HCT116 (cell line): ENCODE data around the gene PHLPP2. TPM values are rescaled to one million over a fixed set of nuclear protein-coding genes. Genes with fewer than 3 reads are reported as not detected.
A peak's percentile ranks its signal among the peaks of the same experiment; 100 is the strongest.

Experiments
- ATAC-seq: fragments of 200-7000 bp; cut with Tn5 transposase; 2 replicates; pipeline ENCODE4 v1.9.1; 2020; ENCODE audit warnings: mild to moderate bottlenecking, moderate library complexity
- BruUV-seq: library from RNA; stranded (reverse); fragments of 400-500 nt; replicated peaks from 2 replicates; lab custom pipeline; 2021; lab: Mats Ljungman, UMichigan
- CTCF ChIA-PET: fragments of 300-600 bp; sonication (Branson Sonifier 250); formaldehyde crosslinking; loops from one replicate; lab custom pipeline; 2021; ENCODE audit warnings: antibody characterized with exemption; lab: Charles Lee
- POLR2A ChIA-PET: fragments of 300-600, 350-600 bp; sonication (Branson Sonifier 250); formaldehyde crosslinking; loops from one replicate; lab custom pipeline; 2021; ENCODE audit warnings: antibody characterized with exemption; lab: Charles Lee
- RAD21 ChIA-PET, 2 experiments: fragments of 300-600 bp; sonication (Branson Sonifier 250); formaldehyde crosslinking; loops; one replicate each; lab custom pipeline; 2023; ENCODE audit warnings: low total read pairs in 2 of 2; ENCODE audit not compliant: uncharacterized antibody in 2 of 2, unreplicated experiment in 2 of 2, low non-redundant PET in 1 of 2; lab: Charles Lee
- DNase-seq: peaks from one replicate; pipeline ENCODE4 v3.0.0-alpha.2; 2010; ENCODE audit warnings: low read depth, low spot score
- H2AFZ ChIP-seq: fragments of 200-600 bp; shearing (Covaris generic), sonication (generic); 2 replicates; pipeline ENCODE4 v1.6.1; 2017; ENCODE audit warnings: low read depth, mixed run types, mixed read lengths, antibody characterized with exemption, low read length; ENCODE audit not compliant: poor library complexity, severe bottlenecking
- H3K27ac ChIP-seq: 2 replicates; pipeline ENCODE4 v1.5.1; 2012; ENCODE audit warnings: low read depth, low read length
- H3K27me3 ChIP-seq: fragments of 200-600 bp; sonication (generic); 2 replicates; pipeline ENCODE4 v1.6.1; 2016; ENCODE audit warnings: mixed run types, low read length, mixed read lengths; ENCODE audit not compliant: insufficient read depth
- H3K36me3 ChIP-seq, 2 experiments: fragments of 200-500 bp in 1 of 2; fragments of 200-600 bp in 1 of 2; sonication (Bioruptor generic) in 1 of 2; sonication (generic) in 1 of 2; 2 replicates each; pipeline versions ENCODE4 v1.5.1 to v1.6.1; 2014 to 2016; ENCODE audit warnings: low read length in 2 of 2, inconsistent platforms in 1 of 2, mixed read lengths in 1 of 2, mixed run types in 1 of 2; ENCODE audit not compliant: insufficient read depth in 2 of 2, control insufficient read depth in 1 of 2
- H3K4me1 ChIP-seq, 2 experiments: fragments of 200-600 bp in 1 of 2; sonication (generic) in 1 of 2; 2 replicates each; pipeline versions ENCODE4 v1.5.1 to v1.6.1; 2012 to 2017; ENCODE audit warnings: low read length in 2 of 2, inconsistent platforms in 1 of 2, mild to moderate bottlenecking in 1 of 2, mixed read lengths in 1 of 2, mixed run types in 1 of 2, moderate library complexity in 1 of 2; ENCODE audit not compliant: insufficient read depth in 2 of 2, control insufficient read depth in 1 of 2
- H3K4me2 ChIP-seq: fragments of 200-600 bp; sonication (generic); 2 replicates; pipeline ENCODE4 v1.6.1; 2017; ENCODE audit warnings: mixed run types, low read length, mixed read lengths
- H3K4me3 ChIP-seq, 2 experiments: fragments of 200-600 bp in 1 of 2; sonication (generic) in 1 of 2; replicated peaks in 1 of 2; 2 replicates each; pipeline ENCODE4 v1.5.1; 2011 to 2016; ENCODE audit warnings: low read length in 2 of 2, control low read depth in 1 of 2, low read depth in 1 of 2, mild to moderate bottlenecking in 1 of 2, mixed read lengths in 1 of 2, mixed run types in 1 of 2
- H3K79me2 ChIP-seq: fragments of 200-600 bp; sonication (generic); 2 replicates; pipeline ENCODE4 v1.6.1; 2017; ENCODE audit warnings: mild to moderate bottlenecking, mixed run types, low read length, moderate library complexity, mixed read lengths; ENCODE audit not compliant: insufficient read depth
- H3K9ac ChIP-seq: fragments of 200-600 bp; sonication (generic); 2 replicates; pipeline ENCODE4 v1.6.1; 2016; ENCODE audit warnings: low read length, mixed read lengths
- H3K9me2 ChIP-seq: fragments of 200-600 bp; sonication (generic), shearing (Covaris generic); 2 replicates; pipeline ENCODE4 v1.6.1; 2017; ENCODE audit warnings: mixed run types, mild to moderate bottlenecking, moderate library complexity; ENCODE audit not compliant: insufficient read depth
- H3K9me3 ChIP-seq, 2 experiments: fragments of 200-500 bp in 1 of 2; fragments of 200-600 bp in 1 of 2; sonication (Bioruptor generic) in 1 of 2; sonication (generic) in 1 of 2; 2 replicates each; pipeline ENCODE4 v1.6.1; 2014 to 2017; ENCODE audit warnings: low read length in 2 of 2, mixed read lengths in 2 of 2, inconsistent platforms in 1 of 2, low read depth in 1 of 2, mild to moderate bottlenecking in 1 of 2, mixed run types in 1 of 2, moderate library complexity in 1 of 2; ENCODE audit not compliant: control insufficient read depth in 1 of 2, insufficient read depth in 1 of 2
- H4K20me1 ChIP-seq: fragments of 200-600 bp; sonication (generic), shearing (Covaris generic); 2 replicates; pipeline ENCODE4 v1.6.1; 2017; ENCODE audit warnings: mixed run types, mild to moderate bottlenecking, moderate library complexity; ENCODE audit not compliant: insufficient read depth
- ATF3 ChIP-seq: IDR thresholded peaks from 2 replicates; pipeline ENCODE4 v1.6.1; 2012
- CEBPB ChIP-seq: IDR thresholded peaks from 2 replicates; pipeline ENCODE4 v1.6.1; 2012; ENCODE audit warnings: low read depth
- CTCF ChIP-seq, 3 experiments: fragments of 200-600 bp in 1 of 3; sonication (generic) in 1 of 3; IDR thresholded peaks in 2 of 3; conservative IDR thresholded peaks in 1 of 3; 2 replicates each; pipeline ENCODE4 v1.5.1; 2012 to 2017; ENCODE audit warnings: low read depth in 2 of 3, low read length in 2 of 3, antibody characterized with exemption in 1 of 3, borderline replicate concordance in 1 of 3, control low read depth in 1 of 3, mild to moderate bottlenecking in 1 of 3, mixed read lengths in 1 of 3, mixed run types in 1 of 3, moderate library complexity in 1 of 3; ENCODE audit not compliant: insufficient read depth in 1 of 3
- EGR1 ChIP-seq: IDR thresholded peaks from 2 replicates; pipeline ENCODE4 v1.6.1; 2012; ENCODE audit warnings: low read depth
- EZH2phosphoT487 ChIP-seq: fragments of 200-600 bp; IDR thresholded peaks from 2 replicates; pipeline ENCODE4 v1.6.1; 2018; ENCODE audit warnings: antibody characterized with exemption, borderline replicate concordance
- FOSL1 ChIP-seq: IDR thresholded peaks from 2 replicates; pipeline ENCODE4 v1.6.1; 2012; ENCODE audit warnings: low read depth
- POLR2A ChIP-seq: IDR thresholded peaks from 2 replicates; pipeline ENCODE4 v1.7.0; 2011; ENCODE audit warnings: borderline replicate concordance; ENCODE audit not compliant: insufficient read depth, insufficient read length; ENCODE audit errors: extremely low read depth
- POLR2AphosphoS5 ChIP-seq: IDR thresholded peaks from 2 replicates; pipeline ENCODE4 v1.6.1; 2011; ENCODE audit warnings: mild to moderate bottlenecking, low read depth, low read length, moderate library complexity
- RAD21 ChIP-seq: IDR thresholded peaks from 2 replicates; pipeline ENCODE4 v1.6.1; 2012; ENCODE audit warnings: low read depth, mild to moderate bottlenecking
- SIN3A ChIP-seq: IDR thresholded peaks from 2 replicates; pipeline ENCODE4 v1.6.1; 2012; ENCODE audit warnings: low read depth
- SP1 ChIP-seq: IDR thresholded peaks from 2 replicates; pipeline ENCODE4 v1.6.1; 2012; ENCODE audit warnings: low read depth
- TCF7L2 ChIP-seq: IDR thresholded peaks from 2 replicates; pipeline ENCODE4 v1.7.0; 2011; ENCODE audit warnings: borderline replicate concordance, inconsistent platforms; ENCODE audit not compliant: insufficient read depth, insufficient read length; ENCODE audit errors: extremely low read depth
- YY1 ChIP-seq: IDR thresholded peaks from 2 replicates; pipeline ENCODE4 v1.6.1; 2011; ENCODE audit warnings: low read length, low read depth, moderate library complexity, mild to moderate bottlenecking; ENCODE audit not compliant: insufficient replicate concordance; ENCODE audit errors: extremely low read depth
- ZBTB33 ChIP-seq: IDR thresholded peaks from 2 replicates; pipeline ENCODE4 v1.6.1; 2011; ENCODE audit warnings: mild to moderate bottlenecking, low read length, moderate library complexity; ENCODE audit not compliant: insufficient replicate concordance; ENCODE audit errors: extremely low read depth
- intact Hi-C: fragments of 100-400 bp; cut with micrococcal nuclease; formaldehyde crosslinking; loops from 2 replicates; pipeline ENCODE4 v1.10.0; 2022
- total RNA-seq: library from RNA; stranded (reverse); gene quantifications from one replicate; pipeline ENCODE4 v1.2.1, GENCODE V29; 2021; ENCODE audit not compliant: unreplicated experiment

Gene PHLPP2
- total RNA-seq, 1 experiment from 2014 or later = 9.0 TPM

- TF ChIP-seq RAD21 (no peak), SP1 (no peak), YY1 (no peak), POLR2AphosphoS5 (no peak), CEBPB (no peak), SIN3A (no peak), ATF3 (no peak), EZH2phosphoT487 (no peak), TCF7L2 (no peak), FOSL1 (no peak), EGR1 (no peak)
- ATAC-seq (no peak), DNase-seq (no peak)
- no peaks in the 10 kb centered on the region for H3K79me2 ChIP-seq
- no peaks in the 10 kb centered on the region for H3K9me3 ChIP-seq
- POLR2A ChIA-PET = no interaction called here
- H3K27me3 ChIP-seq = no peaks in the 10 kb centered on the region
- H4K20me1 ChIP-seq = no peaks in the 10 kb centered on the region
- no peak overlapping the region for H3K9ac ChIP-seq
- intact Hi-C loops = loop anchor here (5.0 kb wide), 1 partner anchor 82 kb away; no protein-coding TSS in a partner anchor
- H3K4me3 ChIP-seq = no peak overlapping the region
- CTCF ChIA-PET = no interaction called here
- no TSS peak for BruUV-seq
- RAD21 ChIA-PET = no interaction called here
- peaks cover 7 to 10% of the 10 kb centered on the region in 2 experiments; a peak in 3 of 4 replicates for H3K36me3 ChIP-seq
- H3K4me1 ChIP-seq = no peaks in the 10 kb centered on the region
- H3K4me2 ChIP-seq = no peak overlapping the region
- H2AFZ ChIP-seq = no peak overlapping the region
- no peak overlapping the region for H3K27ac ChIP-seq
- H3K9me2 ChIP-seq = no peaks in the 10 kb centered on the region
Measured at GRCh38 chr16:71670537-71670936, 54.0 kb downstream of the PHLPP2 start.

- no peak for TF ChIP-seq POLR2A
- no peak for TF ChIP-seq ZBTB33
- TF ChIP-seq CTCF (IDR thresholded peaks at IDR 0.05 in 2 of 3, conservative IDR thresholded peaks at IDR 0.05 in 1 of 3; ENCODE audit: borderline replicate concordance in 1 of 3, insufficient read depth in 1 of 3, low read depth in 2 of 3, low read length in 2 of 3) = 0 out of 6 replicates have a peak, but pooled peaks of 1 of the 3 experiments have one; percentile 4
- peak; percentile 28; the same call in 1 of the 2 replicates for TF ChIP-seq RAD21
- H3K9me2 ChIP-seq = no peaks in the 10 kb centered on the region
- H3K4me2 ChIP-seq = no peak overlapping the region
- ChIA-PET CTCF (no interaction called here), RAD21 (no interaction called here), POLR2A (no interaction called here)
- H3K27ac ChIP-seq = no peak overlapping the region
- H2AFZ ChIP-seq = no peak overlapping the region
- no peak overlapping the region for H3K9ac ChIP-seq
- no peak for DNase-seq
- BruUV-seq = no TSS peak
- no peak for ATAC-seq
- H4K20me1 ChIP-seq = no peaks in the 10 kb centered on the region
- no peaks in the 10 kb centered on the region for H3K9me3 ChIP-seq
- no peak overlapping the region for H3K4me3 ChIP-seq
- peaks cover 7 to 10% of the 10 kb centered on the region in 2 experiments; a peak in 3 of 4 replicates for H3K36me3 ChIP-seq
- H3K4me1 ChIP-seq = no peaks in the 10 kb centered on the region
- intact Hi-C loops = loop anchor here (5.0 kb wide), 1 partner anchor 82 kb away; no protein-coding TSS in a partner anchor
- no peaks in the 10 kb centered on the region for H3K27me3 ChIP-seq
- no peaks in the 10 kb centered on the region for H3K79me2 ChIP-seq
Measured at GRCh38 chr16:71669926-71670536, 54.5 kb downstream of the PHLPP2 start.
